Embryonic facial prominence (tissue), 1 donor: Measurements from ENCODE around the gene LAG3.

Source experiments
- DNase-seq: peaks from one replicate; pipeline ENCODE4 v3.0.0-alpha.2; 2016; ENCODE audit errors: extremely low spot score

LAG3 gene

DNA sequence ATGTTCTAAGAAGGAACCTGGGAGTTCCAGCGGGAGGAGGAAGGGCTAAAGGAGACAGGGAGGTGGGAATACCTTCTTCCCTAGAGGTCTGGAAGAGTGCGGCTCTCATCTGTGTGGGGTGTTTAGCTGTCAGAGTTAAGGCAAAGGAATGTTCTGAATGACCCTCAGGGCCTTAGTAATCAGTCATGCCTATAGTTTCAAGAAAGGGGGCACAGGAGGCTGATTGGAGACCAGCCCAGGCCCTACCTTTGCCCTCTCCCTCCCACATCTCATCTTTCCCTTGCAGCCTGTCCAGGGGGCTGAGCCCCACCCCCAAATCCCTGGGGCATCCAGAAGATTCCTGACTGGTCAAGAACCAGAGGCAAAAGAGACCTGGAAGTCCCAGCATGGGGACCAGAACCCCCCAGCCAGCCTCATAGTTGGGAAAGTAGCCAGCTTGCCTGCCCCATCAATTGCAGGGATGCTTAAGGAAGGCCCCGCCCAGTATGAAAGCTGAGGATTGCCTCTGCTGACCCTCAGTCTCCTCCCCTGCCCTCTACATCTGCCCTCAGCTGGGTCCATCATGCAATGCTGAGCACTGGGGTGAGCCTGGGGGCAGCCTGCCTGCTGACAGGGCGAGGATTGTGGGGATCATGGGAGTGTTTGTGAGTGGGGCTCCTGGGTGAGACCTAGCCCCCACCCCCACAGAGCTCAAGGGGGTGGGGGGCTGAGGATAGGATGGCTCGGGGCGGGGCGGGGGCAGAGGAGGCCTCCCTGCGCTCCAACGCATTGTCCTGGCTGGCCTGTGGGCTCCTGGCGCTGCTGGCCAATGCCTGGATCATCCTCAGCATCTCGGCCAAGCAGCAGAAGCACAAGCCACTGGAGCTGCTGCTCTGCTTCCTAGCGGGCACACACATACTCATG lies 51.1 kb downstream of the LAG3 start:
- no peak for DNase-seq

DNA sequence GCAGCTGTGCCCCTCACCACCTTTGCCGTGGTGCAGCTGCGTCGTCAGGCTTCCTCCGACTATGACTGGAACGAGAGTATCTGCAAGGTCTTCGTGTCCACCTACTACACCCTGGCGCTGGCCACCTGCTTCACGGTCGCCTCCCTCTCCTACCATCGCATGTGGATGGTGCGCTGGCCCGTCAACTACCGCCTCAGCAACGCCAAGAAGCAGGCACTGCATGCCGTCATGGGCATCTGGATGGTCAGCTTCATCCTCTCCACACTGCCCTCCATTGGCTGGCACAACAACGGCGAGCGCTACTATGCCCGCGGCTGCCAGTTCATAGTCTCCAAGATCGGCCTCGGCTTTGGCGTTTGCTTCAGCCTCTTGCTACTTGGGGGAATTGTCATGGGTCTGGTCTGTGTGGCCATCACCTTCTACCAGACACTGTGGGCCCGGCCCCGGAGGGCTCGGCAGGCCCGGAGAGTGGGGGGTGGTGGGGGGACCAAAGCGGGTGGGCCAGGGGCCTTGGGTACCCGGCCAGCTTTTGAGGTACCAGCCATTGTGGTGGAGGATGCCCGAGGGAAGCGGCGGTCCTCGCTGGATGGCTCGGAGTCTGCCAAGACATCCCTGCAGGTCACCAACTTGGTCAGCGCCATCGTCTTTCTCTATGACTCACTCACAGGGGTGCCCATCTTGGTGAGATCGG lies 51.9 kb downstream of the LAG3 start:
- DNase-seq: no peak

DNA sequence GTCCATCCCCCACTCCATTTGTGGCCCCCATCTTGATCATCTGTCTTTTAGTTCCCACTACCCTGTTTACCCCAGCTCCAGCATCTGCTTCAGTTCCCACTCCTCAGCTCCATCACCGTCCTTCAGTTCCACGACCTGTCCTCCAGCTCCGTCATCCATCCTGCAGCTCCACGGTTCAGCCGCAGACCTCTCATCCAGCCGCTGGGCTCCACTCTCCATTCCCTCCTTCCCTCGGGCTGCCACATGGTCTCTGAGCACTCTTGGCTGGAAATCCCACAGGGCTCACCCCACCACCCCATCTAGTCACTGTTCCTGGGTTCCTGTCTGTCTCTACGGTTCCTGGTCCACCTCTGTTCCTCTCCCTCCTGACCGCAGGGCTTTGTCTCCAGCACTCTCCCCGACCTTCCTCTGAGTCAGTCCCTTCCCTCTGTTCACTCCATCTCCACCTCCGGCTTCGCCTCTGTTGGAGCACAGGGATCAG lies 52.6 kb downstream of the LAG3 start:
- no peak for DNase-seq

DNA sequence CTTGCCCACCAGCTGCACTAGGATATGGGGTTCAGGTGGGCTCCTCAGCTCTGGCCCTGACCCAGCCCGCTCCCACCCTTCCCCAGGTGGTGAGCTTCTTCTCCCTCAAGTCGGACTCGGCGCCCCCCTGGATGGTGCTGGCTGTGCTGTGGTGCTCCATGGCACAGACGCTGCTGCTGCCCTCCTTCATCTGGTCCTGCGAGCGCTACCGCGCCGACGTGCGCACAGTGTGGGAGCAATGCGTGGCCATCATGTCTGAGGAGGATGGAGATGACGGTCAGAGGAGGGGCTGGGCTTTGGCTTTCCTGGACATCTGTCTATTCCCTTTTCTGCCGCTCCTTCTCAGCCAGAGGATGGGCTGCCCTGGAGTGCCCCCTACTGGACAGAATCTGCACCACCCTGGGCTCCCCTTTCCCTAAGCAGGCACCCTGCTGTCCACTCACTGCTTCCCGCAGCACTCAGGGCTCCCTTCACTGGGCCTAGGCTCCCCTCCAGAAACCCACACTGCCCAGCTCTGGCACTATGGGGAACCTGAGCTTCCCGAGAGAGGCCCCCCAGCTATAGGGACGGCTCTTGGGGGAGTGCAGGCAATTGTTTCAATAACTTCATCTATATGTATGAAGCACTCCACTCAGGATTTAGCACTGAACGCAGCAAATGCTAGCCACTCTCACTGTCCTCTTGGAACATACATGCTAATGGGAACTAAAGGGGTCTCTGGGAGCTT lies 53.2 kb downstream of the LAG3 start:
- peak; percentile 65 for DNase-seq

DNA sequence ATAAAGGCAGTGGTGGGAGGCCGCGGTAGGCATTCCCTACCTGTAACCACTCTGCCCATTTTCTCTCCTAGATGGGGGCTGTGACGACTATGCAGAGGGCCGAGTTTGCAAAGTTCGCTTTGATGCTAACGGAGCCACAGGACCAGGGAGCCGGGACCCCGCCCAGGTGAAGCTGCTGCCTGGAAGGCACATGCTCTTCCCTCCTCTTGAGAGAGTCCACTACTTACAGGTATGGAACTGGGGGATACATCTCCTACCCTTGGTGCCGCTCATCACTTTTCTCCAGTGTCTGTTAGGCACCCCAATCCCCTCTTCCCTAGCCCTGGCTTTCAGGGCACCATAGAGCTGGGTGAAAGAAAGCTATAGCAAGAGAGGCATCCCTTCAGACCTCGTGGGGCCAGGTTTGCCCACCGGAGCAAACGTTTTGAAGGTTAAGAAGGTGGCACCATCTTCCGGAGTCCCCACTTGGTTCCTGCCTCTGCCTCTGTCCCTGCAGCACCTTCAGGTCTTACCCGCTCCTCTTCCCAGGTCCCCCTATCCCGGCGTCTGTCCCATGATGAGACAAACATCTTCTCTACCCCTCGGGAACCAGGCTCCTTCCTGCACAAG lies 53.9 kb downstream of the LAG3 start:
- DNase-seq: no peak

DNA sequence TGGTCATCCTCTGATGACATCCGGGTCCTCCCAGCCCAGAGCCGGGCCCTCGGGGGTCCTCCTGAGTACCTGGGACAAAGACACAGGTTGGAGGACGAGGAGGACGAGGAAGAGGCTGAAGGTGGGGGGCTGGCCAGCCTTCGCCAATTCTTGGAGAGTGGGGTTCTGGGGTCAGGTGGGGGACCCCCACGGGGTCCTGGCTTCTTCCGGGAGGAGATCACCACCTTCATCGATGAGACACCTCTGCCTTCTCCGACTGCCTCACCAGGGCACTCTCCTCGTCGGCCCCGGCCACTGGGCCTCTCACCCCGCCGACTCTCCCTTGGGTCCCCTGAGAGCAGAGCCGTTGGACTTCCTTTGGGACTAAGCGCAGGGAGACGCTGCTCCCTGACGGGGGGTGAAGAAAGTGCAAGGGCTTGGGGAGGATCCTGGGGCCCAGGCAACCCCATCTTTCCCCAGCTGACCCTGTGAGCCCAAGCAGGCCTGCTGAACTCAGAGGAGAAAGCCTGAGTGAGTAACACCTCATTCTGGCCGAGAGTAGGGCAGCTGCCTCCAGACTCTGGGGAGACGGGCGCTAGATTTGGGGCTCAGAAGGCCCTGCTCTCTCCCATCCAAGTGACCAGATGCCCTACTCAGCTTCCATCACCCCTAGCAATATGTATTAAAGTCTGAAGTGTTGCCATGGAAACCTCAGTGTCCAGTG lies 54.6 kb downstream of the LAG3 start:
- no peak for DNase-seq

DNA sequence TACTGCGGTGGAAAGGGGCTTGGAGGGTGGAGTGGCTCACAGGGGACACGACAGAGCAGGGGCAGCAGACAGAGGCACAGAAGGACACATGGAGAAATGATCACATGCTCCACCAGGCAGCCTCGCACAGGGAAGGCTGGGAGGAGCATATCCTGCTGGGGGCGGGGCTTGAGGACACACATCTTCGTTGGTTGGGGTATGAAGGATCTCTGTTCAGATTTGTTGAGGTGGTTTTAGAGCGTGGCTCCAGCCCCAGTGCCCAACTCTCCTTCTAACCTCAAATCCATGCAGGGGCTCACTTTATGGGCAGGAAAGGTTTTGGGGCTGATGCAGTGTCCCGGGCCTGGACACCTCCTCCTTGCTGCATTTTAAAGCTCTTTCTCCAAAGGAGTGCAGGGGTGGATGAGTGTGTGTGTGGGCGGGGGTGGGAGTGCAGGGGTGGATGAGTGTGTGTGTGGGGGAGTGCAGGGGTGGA lies 55.2 kb downstream of the LAG3 start:
- DNase-seq: no peak
